Islet precursor cell (in vitro differentiated cells): ENCODE measurements around the gene CXADR.
"Not testable (repeated sequence)": the region's sequence is repeated elsewhere in the genome, so short reads cannot be mapped to it uniquely, and the experiment has no call there.

ENCODE experiments used
- DNase-seq: peaks from one replicate; pipeline ENCODE4 v3.0.0-alpha.2; 2018

Gene CXADR

GRCh38 chr21:17512253-17513213, at the start of gene CXADR:
Gene CXADR (plus strand): TSS chr21:17513043. CDS start chr21:17513130, 87 bp downstream.
- DNase-seq, result peak; percentile 97

GRCh38 chr21:17466166-17466565, 46.7 kb upstream of the CXADR start:
- DNase-seq, result peak; percentile 73

- no peak for DNase-seq
These were observed 45.5 kb upstream of the CXADR start for GRCh38 chr21:17467392-17467791.

GRCh38 chr21:17467829-17468228, 45.0 kb upstream of the CXADR start:
- no peak for DNase-seq

GRCh38 chr21:17468698-17469097, 44.1 kb upstream of the CXADR start:
- no peak for DNase-seq

- DNase-seq, result no peak
These were observed 43.1 kb upstream of the CXADR start for GRCh38 chr21:17469727-17470126.

- no peak for DNase-seq
These were observed 40.7 kb upstream of the CXADR start for GRCh38 chr21:17472182-17472581.

- DNase-seq, result no peak
These were observed 40.1 kb upstream of the CXADR start for GRCh38 chr21:17472592-17473271.

GRCh38 chr21:17476006-17476405, 36.8 kb upstream of the CXADR start:
- DNase-seq, result no peak

GRCh38 chr21:17478156-17478555, 34.7 kb upstream of the CXADR start:
- DNase-seq, result not testable (repeated sequence)

- no peak for DNase-seq
These were observed 33.2 kb upstream of the CXADR start for GRCh38 chr21:17479606-17480005.

GRCh38 chr21:17482928-17483327, 29.9 kb upstream of the CXADR start:
- no peak for DNase-seq

GRCh38 chr21:17488620-17489019, 24.2 kb upstream of the CXADR start:
- no peak for DNase-seq

GRCh38 chr21:17489565-17489964, 23.3 kb upstream of the CXADR start:
- not testable (repeated sequence) for DNase-seq

GRCh38 chr21:17491716-17492414, 21.0 kb upstream of the CXADR start:
- DNase-seq, result no peak

GRCh38 chr21:17492415-17493168, 20.3 kb upstream of the CXADR start:
- DNase-seq, result peak; percentile 60

GRCh38 chr21:17494051-17494450, 18.8 kb upstream of the CXADR start:
- DNase-seq, result no peak

- DNase-seq, result no peak
These were observed 17.2 kb upstream of the CXADR start for GRCh38 chr21:17495680-17496079.

GRCh38 chr21:17497316-17497715, 15.5 kb upstream of the CXADR start:
- no peak for DNase-seq

GRCh38 chr21:17498586-17498985, 14.3 kb upstream of the CXADR start:
- no peak for DNase-seq

GRCh38 chr21:17501107-17502006, 11.5 kb upstream of the CXADR start:
- no peak for DNase-seq
